Colonic mucosa (tissue), 4 donors: ENCODE results near the gene PPFIA2. TPM values are rescaled to one million over a fixed set of nuclear protein-coding genes. Genes with fewer than 3 reads are reported as not detected.

ENCODE experiments used
- DNase-seq: peaks from one replicate; pipeline ENCODE4 v3.0.0-alpha.2; 2020
- H3K27ac ChIP-seq: fragments of 200-600 bp; one replicate; pipeline ENCODE4 v1.8.0; 2021
- H3K27me3 ChIP-seq: fragments of 200-600 bp; one replicate; pipeline ENCODE4 v1.8.0; 2021
- H3K36me3 ChIP-seq: fragments of 200-600 bp; one replicate; pipeline ENCODE4 v1.8.0; 2021
- H3K4me1 ChIP-seq: fragments of 200-600 bp; one replicate; pipeline ENCODE4 v1.8.0; 2021; ENCODE audit warnings: mild to moderate bottlenecking
- H3K4me3 ChIP-seq: fragments of 200-600 bp; one replicate; pipeline ENCODE4 v1.8.0; 2021
- H3K9ac ChIP-seq, 2 donors: one replicate each; pipeline ENCODE4 v1.7.0; 2013; ENCODE audit warnings: control low read depth in 2 of 2, low read depth in 2 of 2, low read length in 2 of 2
- H3K9me3 ChIP-seq: fragments of 200-600 bp; one replicate; pipeline ENCODE4 v1.8.0; 2021
- intact Hi-C: fragments of 100-400 bp; cut with DNase I; formaldehyde crosslinking; loops from one replicate; pipeline ENCODE4 v1.14.1; 2022
- total RNA-seq, 2 donors: library from RNA; stranded (reverse); fragmentation: NEBNext Ultra II Directional in 1 of 2; extraction: Animal tissue kit (Norgen Biotek cat#: 25700) in 1 of 2; gene quantifications; one replicate each; pipeline ENCODE4 v1.2.1, GENCODE V29; 2021
- TF ChIP-seq, protein P1 (sequence below): fragments of 200-600 bp; IDR thresholded peaks from one replicate; pipeline ENCODE4 v1.8.0; 2022; ENCODE audit warnings: antibody characterized with exemption, mild to moderate bottlenecking
- donor health status: healthy.
- donor health status: DM: no; HTN: no; CAD: no.
- donor health status: DM: no; HTN: no; CAD: no.

Gene PPFIA2
- total RNA-seq, 2 donors from 2014 or later, result 0.49 to 2.2 TPM

DNA sequence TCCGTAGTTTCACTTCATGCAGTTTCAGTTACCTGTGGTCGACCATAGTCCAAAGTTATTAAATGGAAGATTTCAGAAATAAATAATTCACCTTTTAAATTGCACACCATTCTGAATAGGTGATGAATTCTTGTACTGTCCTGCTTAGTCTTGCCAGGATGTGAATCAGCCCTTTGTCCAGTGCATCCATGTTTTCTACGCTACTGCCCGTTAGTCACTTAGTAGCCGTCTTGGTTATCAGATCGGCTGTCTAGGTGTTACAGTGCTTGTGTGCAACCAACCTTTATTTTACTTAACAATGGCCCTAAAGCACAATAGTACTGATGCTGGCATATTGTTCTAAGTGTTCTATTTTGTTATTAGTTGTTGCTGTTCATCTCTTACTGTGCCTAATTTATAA, 534.5 kb downstream of the PPFIA2 start:
- no peak for DNase-seq
- no peaks in the 10 kb centered on the region for H3K36me3 ChIP-seq
- TF ChIP-seq, protein P1, sequence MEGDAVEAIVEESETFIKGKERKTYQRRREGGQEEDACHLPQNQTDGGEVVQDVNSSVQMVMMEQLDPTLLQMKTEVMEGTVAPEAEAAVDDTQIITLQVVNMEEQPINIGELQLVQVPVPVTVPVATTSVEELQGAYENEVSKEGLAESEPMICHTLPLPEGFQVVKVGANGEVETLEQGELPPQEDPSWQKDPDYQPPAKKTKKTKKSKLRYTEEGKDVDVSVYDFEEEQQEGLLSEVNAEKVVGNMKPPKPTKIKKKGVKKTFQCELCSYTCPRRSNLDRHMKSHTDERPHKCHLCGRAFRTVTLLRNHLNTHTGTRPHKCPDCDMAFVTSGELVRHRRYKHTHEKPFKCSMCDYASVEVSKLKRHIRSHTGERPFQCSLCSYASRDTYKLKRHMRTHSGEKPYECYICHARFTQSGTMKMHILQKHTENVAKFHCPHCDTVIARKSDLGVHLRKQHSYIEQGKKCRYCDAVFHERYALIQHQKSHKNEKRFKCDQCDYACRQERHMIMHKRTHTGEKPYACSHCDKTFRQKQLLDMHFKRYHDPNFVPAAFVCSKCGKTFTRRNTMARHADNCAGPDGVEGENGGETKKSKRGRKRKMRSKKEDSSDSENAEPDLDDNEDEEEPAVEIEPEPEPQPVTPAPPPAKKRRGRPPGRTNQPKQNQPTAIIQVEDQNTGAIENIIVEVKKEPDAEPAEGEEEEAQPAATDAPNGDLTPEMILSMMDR, result no peak
- H3K27me3 ChIP-seq, result no peaks in the 10 kb centered on the region
- H3K27ac ChIP-seq, result no peak overlapping the region
- no peaks in the 10 kb centered on the region for H3K9me3 ChIP-seq
- intact Hi-C loops, result no loop called here
- H3K9ac ChIP-seq, result no peak overlapping the region
- H3K4me3 ChIP-seq, result no peak overlapping the region
- no peaks in the 10 kb centered on the region for H3K4me1 ChIP-seq

DNA sequence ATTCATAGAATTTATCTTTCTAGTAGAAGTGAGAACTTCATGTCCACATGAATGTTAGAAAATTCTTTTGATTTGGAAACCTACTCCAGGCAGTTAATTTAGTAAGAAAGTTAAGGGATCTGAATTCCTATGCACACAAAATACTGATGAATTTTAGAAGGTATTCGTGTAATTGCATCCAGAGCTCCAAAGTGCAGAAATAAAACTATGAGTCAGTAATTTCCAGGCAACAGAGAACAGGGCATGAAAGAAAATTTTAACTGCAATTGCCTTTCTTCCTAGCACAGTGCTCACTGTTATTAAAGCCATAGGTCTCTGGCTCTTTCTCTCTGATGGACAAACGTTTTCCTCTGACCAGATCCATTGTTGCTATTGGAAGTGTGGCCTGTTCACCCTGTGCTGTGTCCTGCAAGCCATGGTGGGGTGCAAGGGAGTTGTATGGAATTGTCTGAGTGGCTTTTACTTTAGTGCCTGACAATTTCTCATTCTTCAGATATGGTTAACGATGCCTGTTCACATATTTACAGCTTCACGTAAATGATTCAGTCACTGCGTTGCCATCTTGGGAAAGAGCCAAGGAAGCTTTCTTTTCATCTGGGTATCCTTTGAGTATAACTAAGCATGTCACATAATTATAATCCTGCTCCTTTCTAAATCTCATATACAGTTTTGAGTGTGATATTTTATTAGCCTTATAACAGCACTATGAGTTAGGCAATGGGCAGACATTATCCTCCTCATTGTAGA, 536.1 kb downstream of the PPFIA2 start:
- TF ChIP-seq, protein P1, result no peak
- H3K4me1 ChIP-seq, result no peaks in the 10 kb centered on the region
- H3K9ac ChIP-seq, result no peak overlapping the region
- H3K27me3 ChIP-seq, result no peaks in the 10 kb centered on the region
- no peak for DNase-seq
- H3K4me3 ChIP-seq, result no peak overlapping the region
- H3K27ac ChIP-seq, result no peak overlapping the region
- no peaks in the 10 kb centered on the region for H3K9me3 ChIP-seq
- H3K36me3 ChIP-seq, result no peaks in the 10 kb centered on the region
- intact Hi-C loops, result no loop called here

DNA sequence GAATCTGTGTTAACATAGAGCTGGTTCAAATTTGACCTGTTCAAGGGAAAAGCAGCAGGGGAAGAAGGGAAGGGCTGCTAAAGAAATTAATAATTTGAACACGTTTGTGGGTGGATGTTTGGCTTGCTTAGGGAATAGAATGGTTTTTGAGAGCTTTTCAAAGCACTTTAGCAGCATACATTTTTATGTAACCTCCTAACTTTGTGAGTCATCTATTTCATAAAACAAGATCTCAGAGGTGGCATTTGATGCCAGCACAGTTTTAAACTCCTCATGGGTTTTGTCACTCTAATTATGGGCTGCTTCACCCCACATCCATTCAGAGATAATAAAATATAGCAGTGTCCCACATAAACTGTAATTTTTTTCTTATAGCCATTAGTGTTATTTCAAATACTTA, 537.5 kb downstream of the PPFIA2 start:
- H3K27me3 ChIP-seq, result no peaks in the 10 kb centered on the region
- no peak overlapping the region for H3K27ac ChIP-seq
- no peak overlapping the region for H3K9ac ChIP-seq
- TF ChIP-seq, protein P1, result no peak
- H3K4me1 ChIP-seq, result no peaks in the 10 kb centered on the region
- H3K9me3 ChIP-seq, result no peaks in the 10 kb centered on the region
- H3K4me3 ChIP-seq, result no peak overlapping the region
- DNase-seq, result no peak
- intact Hi-C loops, result no loop called here
- H3K36me3 ChIP-seq, result no peaks in the 10 kb centered on the region

DNA sequence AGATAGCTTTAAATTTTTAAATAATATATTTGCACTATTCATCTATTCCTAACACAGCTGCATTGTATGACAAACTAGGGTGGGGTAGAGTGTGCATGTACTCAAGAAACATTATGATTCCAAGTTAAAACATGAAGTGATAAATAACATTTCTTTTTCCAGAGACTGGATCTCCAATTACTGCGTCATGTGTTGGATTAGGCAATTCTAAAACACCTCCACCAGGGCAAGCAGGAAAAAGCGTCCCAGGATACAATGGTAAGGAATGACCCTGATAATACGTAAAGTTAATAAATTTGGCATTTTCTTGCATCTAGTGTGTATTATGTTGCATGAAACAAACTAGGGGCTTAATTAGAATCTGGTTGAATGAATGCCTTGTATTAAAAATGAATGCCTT, 542.4 kb downstream of the PPFIA2 start:
- no peaks in the 10 kb centered on the region for H3K4me1 ChIP-seq
- H3K9me3 ChIP-seq, result no peaks in the 10 kb centered on the region
- no peaks in the 10 kb centered on the region for H3K27me3 ChIP-seq
- TF ChIP-seq, protein P1, result no peak
- no peak overlapping the region for H3K9ac ChIP-seq
- no peak overlapping the region for H3K4me3 ChIP-seq
- intact Hi-C loops, result no loop called here
- DNase-seq, result no peak
- H3K27ac ChIP-seq, result no peak overlapping the region
- no peaks in the 10 kb centered on the region for H3K36me3 ChIP-seq

DNA sequence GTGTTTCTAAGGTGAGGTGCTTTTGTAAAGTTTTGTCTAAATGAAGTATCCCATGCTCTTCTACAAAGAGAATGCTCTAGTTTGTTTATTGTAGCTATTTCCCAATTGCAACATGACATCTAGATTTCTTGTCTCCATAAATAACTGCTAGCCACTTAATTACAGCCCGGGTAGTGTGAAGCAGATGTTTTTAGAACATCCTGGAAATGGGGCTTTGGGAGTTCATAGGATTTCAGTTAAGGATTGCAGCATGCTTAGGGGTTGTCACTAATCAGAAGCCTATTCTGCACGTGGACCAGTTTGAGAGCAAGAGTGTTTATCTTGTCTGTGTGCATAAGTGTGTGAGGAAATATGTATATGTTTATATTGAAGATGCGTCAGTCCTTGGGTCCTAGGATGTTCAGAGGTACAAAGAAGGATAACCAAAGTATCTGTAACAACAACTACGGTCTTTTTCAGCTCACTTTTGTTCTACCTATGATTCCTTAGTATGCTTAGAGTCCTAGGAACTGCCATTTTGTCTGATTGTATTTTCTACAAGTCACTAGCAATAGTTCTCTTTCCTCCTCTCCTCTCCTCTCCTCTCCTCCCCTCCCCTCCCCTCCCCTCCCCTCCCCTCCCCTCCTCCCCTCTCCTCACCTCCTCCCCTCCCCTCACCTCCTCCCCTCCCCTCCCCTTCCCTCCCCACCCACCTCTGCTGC, 546.0 kb downstream of the PPFIA2 start:
- H3K4me1 ChIP-seq, result no peaks in the 10 kb centered on the region
- no peaks in the 10 kb centered on the region for H3K27me3 ChIP-seq
- intact Hi-C loops, result no loop called here
- H3K9ac ChIP-seq, result no peak overlapping the region
- no peak for DNase-seq
- no peaks in the 10 kb centered on the region for H3K36me3 ChIP-seq
- no peaks in the 10 kb centered on the region for H3K9me3 ChIP-seq
- TF ChIP-seq, protein P1, result no peak
- no peak overlapping the region for H3K27ac ChIP-seq
- no peak overlapping the region for H3K4me3 ChIP-seq
